Measurements from ENCODE around the gene CASZ1.

Gene CASZ1

DNA sequence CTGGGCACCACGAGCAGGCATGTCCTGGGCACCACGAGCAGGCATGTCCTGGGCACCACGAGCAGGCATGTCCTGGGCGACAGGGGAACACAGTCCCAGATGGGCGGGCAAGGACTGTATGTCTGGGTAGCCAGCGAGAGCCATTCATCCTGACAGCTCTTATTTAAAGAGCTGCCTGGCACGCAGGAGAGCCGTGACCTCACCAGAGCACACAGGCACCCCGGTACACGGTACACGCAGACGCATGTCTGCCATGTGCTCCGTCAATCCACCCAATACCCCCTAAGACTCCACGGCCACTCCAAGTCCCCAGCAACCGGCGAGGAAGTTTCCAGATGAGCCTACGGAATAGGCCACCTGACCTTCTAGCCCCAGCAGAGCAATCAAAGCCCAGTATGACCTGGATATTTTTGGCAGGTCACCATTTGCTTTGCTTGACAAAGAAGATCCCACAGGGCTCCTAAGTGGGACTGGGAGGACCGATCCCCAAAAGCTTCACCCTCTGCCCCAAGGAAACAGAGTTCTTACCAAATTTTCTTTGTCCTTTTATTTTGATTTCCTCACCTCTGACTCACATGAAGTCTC, 51.7 kb downstream of the CASZ1 start:
- DNase-seq: no peak

DNA sequence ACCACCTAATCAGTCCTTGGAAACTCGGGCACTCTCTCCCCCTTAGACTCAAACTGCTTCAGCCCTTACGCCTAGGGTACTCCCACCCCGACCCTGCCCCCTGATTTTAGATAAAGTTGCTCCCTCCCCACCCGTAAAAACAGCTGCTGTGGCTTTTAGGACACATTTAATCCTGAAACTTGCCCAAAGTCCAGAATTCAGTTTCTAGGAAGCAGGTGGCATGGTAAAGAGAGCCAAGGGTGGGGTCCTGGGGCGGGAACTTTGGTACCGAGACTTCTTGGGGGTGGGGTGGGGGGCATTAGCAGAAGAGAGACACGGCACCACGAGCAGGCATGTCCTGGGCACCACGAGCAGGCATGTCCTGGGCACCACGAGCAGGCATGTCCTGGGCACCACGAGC, 52.4 kb downstream of the CASZ1 start:
- no peak for DNase-seq

GRCh38 chr1:10741696-10742095, 54.8 kb downstream of the CASZ1 start:
- no peak for DNase-seq

- no peak for DNase-seq
Measured at GRCh38 chr1:10740123-10740522, 56.3 kb downstream of the CASZ1 start.

- no peak for DNase-seq
Measured at GRCh38 chr1:10739589-10739988, 56.9 kb downstream of the CASZ1 start.

GRCh38 chr1:10738061-10739058, 58.1 kb downstream of the CASZ1 start:
- DNase-seq: no peak

GRCh38 chr1:10737651-10738050, 58.8 kb downstream of the CASZ1 start:
- DNase-seq: no peak

- DNase-seq: no peak
Measured at GRCh38 chr1:10736634-10737586, 59.5 kb downstream of the CASZ1 start.

- no peak for DNase-seq
Measured at GRCh38 chr1:10735563-10736305, 60.7 kb downstream of the CASZ1 start.

DNA sequence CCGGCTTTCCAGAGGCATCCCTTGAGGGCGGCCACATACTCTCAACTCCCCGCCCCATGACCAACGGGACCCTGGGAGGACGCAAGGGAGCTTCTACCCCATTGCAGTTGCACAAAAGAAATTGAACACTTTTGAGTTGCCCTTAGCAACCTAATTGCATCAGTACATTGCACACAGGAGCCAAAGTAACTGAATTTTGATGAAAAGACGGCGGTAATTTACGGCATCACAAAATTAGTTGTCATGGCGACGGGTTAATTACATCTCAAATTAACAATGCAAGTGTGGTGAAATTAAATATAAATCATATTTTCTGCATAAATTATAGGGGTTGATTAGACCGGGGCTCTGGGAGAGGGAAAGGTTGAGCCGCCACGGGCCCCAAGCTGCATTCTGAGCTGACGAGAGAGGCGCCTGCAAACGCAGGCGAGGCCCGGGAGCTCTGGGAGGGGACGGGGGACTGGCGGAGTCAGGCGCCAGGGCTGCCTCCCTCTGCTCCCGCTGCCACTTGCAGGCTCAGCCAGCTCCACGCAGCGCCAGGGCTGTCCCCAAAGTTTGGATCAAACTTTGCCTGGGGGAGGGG, 61.4 kb downstream of the CASZ1 start:
- no peak for DNase-seq

DNA sequence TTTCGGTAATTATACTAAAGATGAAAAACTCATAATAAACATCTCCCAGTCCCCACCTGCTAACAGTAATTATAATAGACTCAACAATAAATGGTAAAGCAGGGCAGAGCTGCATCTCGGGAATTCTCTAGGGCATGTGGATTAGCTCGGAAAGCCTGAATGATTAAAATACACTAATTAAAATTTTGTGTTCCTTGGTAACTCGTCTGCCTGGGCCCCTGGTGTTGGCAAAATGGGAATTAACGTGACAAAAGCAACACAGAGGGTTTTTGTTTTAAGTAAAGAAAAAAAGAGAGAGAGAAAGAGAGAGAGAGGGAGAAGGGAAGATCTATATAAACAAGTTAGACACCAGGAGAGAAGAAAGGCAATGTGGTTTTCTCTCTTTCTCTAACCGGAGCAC, 62.1 kb downstream of the CASZ1 start:
- DNase-seq: no peak

DNA sequence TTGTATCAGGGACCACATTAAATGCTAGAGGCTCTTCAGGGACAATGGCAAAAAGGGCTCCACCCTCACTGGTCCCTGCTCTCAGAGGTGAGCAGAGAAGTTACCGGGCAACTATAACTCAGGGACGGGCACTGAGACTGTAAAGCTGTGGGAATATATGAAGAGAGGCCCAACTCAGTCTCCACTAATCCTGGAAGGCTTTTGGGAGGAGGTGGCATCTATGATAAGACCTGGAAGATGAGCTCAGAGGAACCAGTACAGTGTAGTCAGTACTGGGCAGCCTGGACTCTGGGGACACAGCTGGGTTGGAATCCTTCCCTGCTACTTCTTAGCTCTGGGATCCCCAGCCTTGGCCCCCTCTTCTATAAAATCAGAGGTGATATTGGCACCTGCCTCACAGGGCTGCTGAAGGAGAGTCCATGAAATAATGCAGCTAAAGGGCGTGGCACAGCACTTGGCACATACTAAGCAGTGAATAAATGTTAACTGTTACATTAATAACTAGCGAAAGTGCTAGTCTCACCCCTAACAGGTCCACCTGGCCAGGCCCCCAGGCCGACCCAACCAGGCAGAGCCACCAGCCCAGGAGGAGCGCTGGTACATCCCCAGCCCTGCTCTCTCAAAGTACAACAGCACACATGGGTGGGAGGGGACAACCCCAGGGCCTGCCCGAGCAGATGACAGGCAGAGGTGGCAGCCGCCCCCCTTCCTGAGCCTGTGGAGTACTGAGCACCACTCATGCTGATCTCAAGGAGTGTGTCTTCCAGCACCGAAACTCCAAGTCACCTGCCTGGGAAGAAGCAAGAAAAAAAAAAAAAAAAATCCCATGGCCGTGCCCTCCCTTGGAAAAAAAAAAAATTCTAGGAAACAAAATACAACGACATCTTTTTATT, 62.7 kb downstream of the CASZ1 start:
- no peak for DNase-seq

DNA sequence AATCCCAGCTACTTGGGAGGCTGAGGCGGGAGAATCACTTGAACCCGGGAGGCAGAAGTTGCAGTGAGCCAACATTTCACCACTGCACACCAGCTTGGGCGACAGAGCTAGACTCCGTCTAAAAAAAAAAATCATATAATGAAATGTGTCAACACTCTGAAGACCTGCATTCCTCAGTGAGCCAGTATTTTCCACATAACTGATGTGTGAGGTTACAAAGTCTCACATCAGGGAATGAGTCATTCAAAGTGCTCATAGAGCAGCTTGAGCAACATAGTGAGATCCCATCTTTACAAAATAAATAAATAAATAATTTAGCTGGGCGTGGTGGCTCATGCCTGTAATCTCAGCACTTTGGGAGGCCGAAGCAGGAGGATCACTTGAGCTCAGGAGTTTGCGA, 65.5 kb downstream of the CASZ1 start:
- DNase-seq: no peak

GRCh38 chr1:10728595-10729410, 67.6 kb downstream of the CASZ1 start:
- DNase-seq: no peak

- DNase-seq: no peak
Measured at GRCh38 chr1:10727751-10728232, 68.7 kb downstream of the CASZ1 start.

DNA sequence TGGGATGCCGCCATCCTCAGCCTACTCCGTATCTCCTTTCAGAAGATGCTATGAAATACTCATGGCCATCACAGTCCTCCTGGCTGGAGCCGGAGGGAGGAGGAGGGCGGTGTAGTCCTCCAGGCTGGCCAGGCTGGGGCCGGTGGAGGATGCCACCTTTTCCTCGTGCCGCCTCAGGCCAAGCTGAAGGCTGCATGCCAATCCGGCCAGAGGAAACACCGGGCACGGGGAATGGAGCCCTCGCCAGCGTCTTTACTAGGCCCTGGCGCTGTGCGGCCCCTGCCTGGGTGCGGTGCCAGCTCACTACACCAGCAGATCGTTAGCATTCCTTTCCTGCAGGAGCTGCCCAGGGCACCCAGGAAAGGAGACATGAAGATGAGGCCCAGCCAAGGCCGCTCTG, 70.1 kb downstream of the CASZ1 start:
- no peak for DNase-seq

GRCh38 chr1:10724948-10725847, 71.2 kb downstream of the CASZ1 start:
- no peak for DNase-seq

DNA sequence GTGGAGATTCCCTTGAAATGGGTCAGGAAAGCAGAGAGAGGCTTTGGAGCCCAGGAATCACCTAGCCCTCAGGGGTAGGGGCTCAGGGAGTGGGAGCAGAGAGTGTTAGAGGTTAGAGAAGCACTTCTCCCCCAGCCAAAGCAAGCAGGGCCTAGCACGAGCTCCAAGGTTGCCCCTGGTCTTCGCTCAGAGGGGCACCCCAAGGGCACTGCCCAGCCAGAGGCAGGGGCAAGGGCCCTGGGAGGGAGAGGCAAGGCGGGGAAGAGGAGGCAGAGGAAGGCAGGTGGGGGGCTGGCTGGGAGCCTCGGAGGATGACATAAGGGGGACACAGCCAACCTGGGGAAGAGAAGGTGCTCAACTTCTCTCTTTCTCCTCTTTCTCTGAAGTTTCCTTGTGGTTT, 71.9 kb downstream of the CASZ1 start:
- no peak for DNase-seq

GRCh38 chr1:10724052-10724494, 72.4 kb downstream of the CASZ1 start:
- no peak for DNase-seq
